ENCODE measurements around the gene ARHGEF39. TPM values are rescaled to one million over a fixed set of nuclear protein-coding genes. Genes with fewer than 3 reads are reported as not detected.

Gene ARHGEF39
- total RNA-seq, 1 donor from 2014 or later, result 0.89 TPM

DNA sequence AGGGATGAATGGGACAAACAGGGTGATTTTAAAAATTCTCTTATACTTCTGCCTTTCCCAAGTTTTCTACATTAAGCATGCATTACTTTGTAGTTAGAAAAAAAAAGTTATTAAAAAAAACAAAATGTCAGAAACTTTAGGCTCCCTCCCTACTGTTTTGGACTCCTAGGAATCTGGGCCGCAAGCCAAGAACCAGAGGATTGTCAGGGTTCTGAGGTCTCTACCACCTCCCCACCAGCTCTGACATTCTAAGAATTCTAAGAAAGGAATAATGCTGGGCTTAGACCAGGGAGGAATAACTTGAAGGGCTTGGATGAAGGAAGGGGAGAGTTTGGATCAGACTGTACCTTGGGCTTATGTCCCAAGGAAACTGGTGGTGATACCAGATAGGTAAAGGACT, 1.1 kb upstream of the ARHGEF39 start:
- intact Hi-C loops (cut with micrococcal nuclease), result no loop called here
- peak overlapping the region; percentile 29 for H3K4me3 Mint-ChIP-seq
- H3K9me3 Mint-ChIP-seq, result no peaks in the 10 kb centered on the region
- ChIA-PET POLR2A (interaction anchor here (0.6 to 4.2 kb wide), 7 partner anchors 8 to 52 kb away, joined by 4 to 16 read pairs (median 8); partner anchors contain the start of genes CCDC107, CD72 and RMRP), CTCF (interaction anchor here (0.8 to 12.0 kb wide), 3 partner anchors 29 to 74 kb away, joined by 3 to 127 read pairs (median 32); partner anchors contain the start of gene CD72)
- H3K36me3 Mint-ChIP-seq (ENCODE audit: low read depth), result peaks cover 7% of the 10 kb centered on the region
- DNase-seq (no peak), ATAC-seq (ENCODE audit: low read depth) (no peak)
- no peaks in the 10 kb centered on the region for H3K27me3 Mint-ChIP-seq
- peaks cover 41% of the 10 kb centered on the region for H3K4me1 Mint-ChIP-seq
- no peak for TF ChIP-seq CTCF (IDR thresholded peaks at IDR 0.05)
- no peak overlapping the region for H3K27ac Mint-ChIP-seq

- ChIA-PET CTCF (interaction anchor here (0.8 to 12.0 kb wide), 4 partner anchors 25 to 75 kb away, joined by 3 to 127 read pairs (median 18); partner anchors contain the start of gene CD72), POLR2A (interaction anchor here (1.1 to 4.2 kb wide), 8 partner anchors 9 to 66 kb away, joined by 4 to 16 read pairs (median 8); partner anchors contain the start of genes CD72, CREB3 and TLN1)
- DNase-seq (no peak), ATAC-seq (ENCODE audit: low read depth) (no peak)
- peak overlapping the region; percentile 83 for H3K4me3 Mint-ChIP-seq
- no peaks in the 10 kb centered on the region for H3K9me3 Mint-ChIP-seq
- no peak for TF ChIP-seq CTCF (IDR thresholded peaks at IDR 0.05)
- H3K4me1 Mint-ChIP-seq, result peaks cover 47% of the 10 kb centered on the region
- no peaks in the 10 kb centered on the region for H3K27me3 Mint-ChIP-seq
- H3K27ac Mint-ChIP-seq, result no peak overlapping the region
- peaks cover 13% of the 10 kb centered on the region for H3K36me3 Mint-ChIP-seq (ENCODE audit: low read depth)
- intact Hi-C loops (cut with micrococcal nuclease), result loop anchor here (1.0 kb wide), 2 partner anchors 8 to 25 kb away; no protein-coding TSS in a partner anchor
These were observed 450 bp upstream of the ARHGEF39 start for GRCh38 chr9:35665471-35665818.

DNA sequence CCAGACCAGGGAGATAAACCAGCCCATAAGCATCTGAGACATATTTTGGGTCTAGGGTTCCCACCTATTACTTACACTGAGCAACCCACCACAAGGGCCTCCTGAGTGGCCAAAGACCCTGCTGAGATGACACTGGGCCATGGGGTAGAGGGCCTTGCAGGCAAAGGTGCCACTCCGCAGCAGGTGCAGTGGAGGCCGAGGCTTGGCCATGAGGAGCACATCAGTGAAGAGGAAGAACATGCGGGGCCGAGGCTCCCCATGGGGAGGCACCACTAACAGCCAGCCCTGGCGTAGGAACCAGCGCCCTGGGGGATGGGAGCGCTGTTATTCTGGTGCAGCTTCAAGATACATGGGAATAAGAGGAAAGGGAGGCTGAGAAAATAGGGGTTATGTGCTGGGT, 2.6 kb downstream of the ARHGEF39 start:
- DNase-seq (no peak), ATAC-seq (ENCODE audit: low read depth) (no peak)
- Mint-ChIP-seq H3K27ac (peak overlapping the region; percentile 75), H3K4me1 (peaks cover 71% of the 10 kb centered on the region), H3K4me3 (no peak overlapping the region), H3K9me3 (no peaks in the 10 kb centered on the region), H3K36me3 (ENCODE audit: low read depth) (peaks cover 33% of the 10 kb centered on the region), H3K27me3 (peaks cover 5% of the 10 kb centered on the region)
- POLR2A ChIA-PET, result interaction anchor here (1.0 to 4.2 kb wide), 4 partner anchors 15 to 46 kb away, joined by 3 to 16 read pairs (median 4); partner anchors contain the start of gene CD72
- intact Hi-C loops (cut with micrococcal nuclease), result no loop called here
- CTCF ChIA-PET, result interaction anchor here (2.3 to 12.0 kb wide), 2 partner anchors 34 to 47 kb away, joined by 12 to 127 read pairs; partner anchors contain the start of gene CD72
- TF ChIP-seq CTCF (IDR thresholded peaks at IDR 0.05), result no peak

DNA sequence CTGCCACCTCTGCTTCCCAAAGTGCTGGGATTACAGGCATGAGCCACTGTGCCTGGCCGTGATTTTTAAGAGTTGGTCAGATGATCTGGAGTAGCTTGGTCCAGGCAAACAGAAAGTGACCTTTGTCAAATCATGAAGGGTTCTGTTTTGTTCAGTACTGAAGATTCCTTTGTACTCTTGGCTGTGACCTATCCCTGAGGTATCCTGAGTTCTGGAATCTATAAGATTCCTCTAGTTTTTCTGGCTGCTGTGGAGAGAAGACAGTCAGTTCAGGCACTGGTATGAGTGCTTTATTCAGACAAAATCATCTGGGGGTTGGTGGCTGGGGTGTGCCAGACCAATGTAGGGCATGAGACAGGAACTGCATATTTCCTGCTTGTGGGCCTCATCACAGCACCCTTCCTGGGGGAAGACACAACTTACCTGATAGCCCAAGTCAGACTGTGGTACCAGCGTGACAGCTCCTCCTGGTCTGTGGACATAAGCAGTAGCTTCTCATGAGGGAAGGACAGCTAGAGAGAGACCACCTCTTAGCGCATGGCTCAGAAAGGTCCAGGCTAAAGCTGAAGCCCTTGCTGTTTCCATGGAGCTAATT, 3.1 kb downstream of the ARHGEF39 start:
- H3K4me3 Mint-ChIP-seq, result peak overlapping the region; percentile 55
- peaks cover 33% of the 10 kb centered on the region for H3K36me3 Mint-ChIP-seq (ENCODE audit: low read depth)
- CTCF ChIA-PET, result interaction anchor here (1.0 to 12.0 kb wide), 3 partner anchors 33 to 47 kb away, joined by 3 to 127 read pairs (median 12); partner anchors contain the start of gene CD72
- ATAC-seq (ENCODE audit: low read depth), result no peak
- POLR2A ChIA-PET, result interaction anchor here (1.0 to 4.2 kb wide), 7 partner anchors 14 to 71 kb away, joined by 3 to 16 read pairs (median 5); partner anchors contain the start of genes CD72 and CREB3
- intact Hi-C loops (cut with micrococcal nuclease), result no loop called here
- TF ChIP-seq CTCF (IDR thresholded peaks at IDR 0.05), result no peak
- H3K9me3 Mint-ChIP-seq, result no peaks in the 10 kb centered on the region
- peak overlapping the region; percentile 70 for H3K27ac Mint-ChIP-seq
- no peak for DNase-seq
- peaks cover 76% of the 10 kb centered on the region for H3K4me1 Mint-ChIP-seq
- peaks cover 5% of the 10 kb centered on the region for H3K27me3 Mint-ChIP-seq

GRCh38 chr9:35660966-35661415, 4.0 kb downstream of the ARHGEF39 start:
- intact Hi-C loops (cut with micrococcal nuclease), result no loop called here
- no peak for DNase-seq
- Mint-ChIP-seq H3K27me3 (peaks cover 5% of the 10 kb centered on the region), H3K27ac (peak overlapping the region; percentile 24), H3K4me3 (peak overlapping the region; percentile 12), H3K4me1 (peaks cover 75% of the 10 kb centered on the region), H3K9me3 (no peaks in the 10 kb centered on the region), H3K36me3 (ENCODE audit: low read depth) (peaks cover 33% of the 10 kb centered on the region)
- POLR2A ChIA-PET, result interaction anchor here (1.4 to 1.8 kb wide), 5 partner anchors 15 to 72 kb away, joined by 3 to 6 read pairs (median 5); partner anchors contain the start of gene CREB3
- CTCF ChIA-PET, result interaction anchor here (0.6 to 12.0 kb wide), 5 partner anchors 34 to 57 kb away, joined by 3 to 127 read pairs (median 5); partner anchors contain the start of gene CD72
- no peak for TF ChIP-seq CTCF (IDR thresholded peaks at IDR 0.05)
- ATAC-seq (ENCODE audit: low read depth), result no peak
